ENCODE measurements around the gene TUBD1.

GRCh38 chr17:59888145-59888750, 4.5 kb downstream of the TUBD1 start:
- TF ChIP-seq POLR2AphosphoS5 (IDR thresholded peaks at IDR 0.05; ENCODE audit: low read depth, low read length) (no peak), POLR2A (IDR thresholded peaks at IDR 0.05; ENCODE audit: low read depth, low read length) (no peak)

Measured in GM12892 (cell line).